Endothelial cell of hepatic sinusoid (primary cell): ENCODE measurements around the gene SETD7.

ENCODE experiments used
- in situ Hi-C: cut with HindIII; loops from 2 replicates; pipeline ENCODE4 v1.10.0; 2017; ENCODE audit warnings: low sequenced_read_pairs

Gene SETD7

DNA sequence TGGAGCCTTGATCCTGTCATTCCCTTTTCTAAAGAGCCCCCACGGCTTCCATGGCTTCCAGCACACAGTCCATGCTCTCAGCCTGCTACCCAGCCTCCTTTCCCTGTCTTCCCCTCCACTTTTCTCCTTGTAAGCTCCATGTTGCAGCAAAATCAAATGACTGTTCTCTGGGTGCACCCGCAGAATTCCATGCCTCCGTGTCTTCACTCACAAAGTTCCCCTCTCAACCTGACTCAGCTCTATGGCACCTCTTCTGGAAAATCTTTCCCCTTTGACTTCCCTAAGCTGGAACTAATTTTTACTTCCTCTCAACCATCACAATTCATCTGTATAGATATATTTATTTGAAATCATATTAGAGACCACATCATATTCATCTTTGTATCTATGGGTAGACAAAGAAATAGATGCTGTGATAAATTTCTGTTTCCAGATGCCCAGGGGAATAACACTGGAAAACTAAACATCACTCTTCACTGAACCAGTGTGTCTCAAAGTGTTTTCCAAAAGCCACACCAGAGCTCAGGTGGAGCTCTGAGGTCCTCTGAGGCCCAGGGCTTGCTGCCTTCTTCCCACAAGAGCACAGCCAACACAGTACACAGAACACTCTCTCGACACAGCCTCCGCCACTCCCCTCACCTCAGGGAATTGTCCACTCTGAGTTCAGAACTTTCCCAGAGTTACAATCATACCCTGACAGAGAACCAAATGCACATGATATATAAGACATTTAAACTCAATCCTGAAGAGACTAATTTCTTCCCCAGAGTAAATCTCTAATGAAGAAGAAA, 3.3 kb downstream of the SETD7 start:
- in situ Hi-C loops, result no loop called here

DNA sequence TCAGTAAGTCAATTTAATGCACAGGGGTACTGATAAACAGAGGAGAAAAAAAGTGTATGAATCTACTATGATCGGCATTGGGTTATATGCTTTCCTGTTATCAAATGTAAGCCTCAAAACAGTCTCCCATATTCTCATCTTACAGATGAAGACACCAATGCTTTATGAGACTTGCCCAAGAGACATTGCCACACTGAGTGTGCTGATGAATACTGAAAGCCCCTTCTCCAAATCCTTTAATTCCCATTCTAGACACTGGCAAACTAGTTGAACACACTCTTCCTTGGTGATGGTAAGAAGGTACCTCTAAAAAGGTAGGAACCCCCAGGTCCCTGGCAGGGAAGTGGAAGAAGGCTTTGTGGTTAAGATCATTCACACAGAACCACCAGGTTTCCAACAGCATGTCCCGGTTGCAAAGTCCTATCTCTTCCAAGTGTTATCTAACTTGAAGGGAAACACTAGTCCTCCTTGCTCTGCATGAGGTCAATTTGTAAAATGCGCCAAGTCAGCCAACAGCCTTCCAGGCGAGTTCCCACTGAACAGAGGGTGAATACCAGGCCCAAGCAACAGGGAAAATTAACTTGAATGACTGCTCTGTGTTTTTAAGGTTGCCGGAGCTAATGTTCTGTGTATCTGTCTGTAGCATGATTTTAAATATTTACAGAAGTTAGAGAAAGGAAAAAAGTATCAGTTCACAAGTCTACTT, 5.1 kb downstream of the SETD7 start:
- in situ Hi-C loops, result no loop called here

DNA sequence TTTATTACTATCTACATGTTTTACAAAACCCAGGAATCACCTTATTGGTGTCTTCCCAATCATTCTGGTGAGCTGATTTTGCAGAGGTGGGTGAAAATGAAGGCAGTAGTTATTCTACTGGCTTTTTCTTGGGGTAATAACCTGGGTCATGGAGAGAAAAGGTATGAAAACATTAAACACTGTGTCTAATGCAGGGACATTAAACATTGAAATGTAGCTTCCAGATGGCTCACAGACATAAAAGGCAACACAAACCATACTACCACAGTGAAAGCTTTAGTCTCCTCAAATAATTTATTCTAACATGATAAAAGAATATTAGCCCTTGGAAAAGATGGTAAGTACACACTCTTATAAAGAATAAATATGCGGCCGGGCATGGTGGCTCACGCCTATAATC, 8.0 kb downstream of the SETD7 start:
- in situ Hi-C loops, result loop anchor here (5.0 kb wide), 1 partner anchor 39 kb away; no protein-coding TSS in a partner anchor

DNA sequence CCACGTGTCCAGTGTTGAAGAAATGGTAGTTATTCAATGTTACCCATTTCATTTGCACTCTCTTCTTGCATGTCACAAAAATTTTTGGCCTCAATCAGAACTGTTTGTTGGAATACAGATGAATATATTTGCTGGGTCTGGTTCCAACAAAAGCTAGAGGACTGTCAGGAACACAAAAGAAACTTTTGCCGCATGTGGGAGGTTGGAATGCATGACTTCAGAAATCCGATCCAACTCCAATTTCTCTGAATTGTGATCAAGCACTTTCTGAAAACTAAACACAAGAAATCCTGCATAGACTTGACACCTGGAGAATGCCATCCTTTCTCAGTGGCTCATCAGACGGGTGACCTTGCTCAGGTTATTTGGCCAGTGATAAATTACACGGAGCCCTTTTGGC, 15.4 kb downstream of the SETD7 start:
- in situ Hi-C loops, result no loop called here

DNA sequence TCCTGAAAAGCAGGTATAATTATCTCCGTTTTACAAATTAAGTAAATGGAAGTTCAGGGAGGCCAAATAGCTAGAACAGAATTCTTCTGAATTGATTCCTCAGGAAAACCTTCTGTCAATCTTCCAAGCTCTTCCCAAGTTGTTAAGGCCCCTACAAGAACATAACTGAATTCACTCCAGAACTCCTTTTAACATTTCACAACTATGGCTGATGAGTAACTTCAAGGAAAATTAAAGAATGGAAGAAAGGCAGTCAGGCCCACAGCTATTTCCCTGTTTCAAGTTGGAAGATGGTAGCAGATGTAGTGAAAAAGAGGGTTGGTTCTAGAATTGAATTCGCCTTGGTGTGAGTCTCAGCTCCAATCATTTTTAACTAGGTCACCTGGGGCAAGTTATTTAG, 15.9 kb downstream of the SETD7 start:
- in situ Hi-C loops, result no loop called here

DNA sequence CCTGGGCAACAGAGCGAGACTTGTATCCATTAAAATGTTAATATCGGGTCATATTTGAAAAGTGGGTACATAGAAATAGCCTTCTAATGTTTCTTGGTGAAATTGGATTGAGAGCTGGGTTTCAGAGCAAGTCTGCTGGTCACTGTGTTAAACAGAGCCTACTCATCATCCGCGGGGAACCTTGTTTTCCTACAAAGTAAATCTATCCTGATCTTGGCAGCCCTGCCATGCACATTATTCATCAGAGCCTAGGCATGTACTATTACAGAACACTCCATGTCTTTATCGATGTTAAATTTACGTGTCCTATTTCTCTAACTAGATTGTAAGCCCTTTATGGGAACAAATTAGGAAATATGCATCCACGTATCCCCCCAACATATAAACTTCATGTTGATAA, 18.7 kb downstream of the SETD7 start:
- in situ Hi-C loops, result no loop called here

DNA sequence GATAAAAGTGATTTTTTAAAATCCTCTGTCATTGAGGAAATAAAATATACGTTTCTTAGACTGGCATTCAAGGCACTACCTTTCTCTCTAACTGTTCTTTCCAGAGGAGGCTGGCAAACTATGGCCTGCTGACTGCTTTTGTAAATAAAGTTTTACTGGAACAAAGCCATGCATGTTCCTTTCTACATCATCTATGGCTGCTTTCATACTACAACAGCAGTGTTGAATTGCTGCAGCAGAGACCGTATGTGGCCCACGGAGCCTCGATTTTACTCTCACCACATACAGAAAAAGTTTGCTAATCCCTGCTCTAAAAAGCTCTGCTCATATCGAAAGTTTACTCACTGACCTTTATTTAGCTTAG, 20.2 kb downstream of the SETD7 start:
- in situ Hi-C loops, result no loop called here

DNA sequence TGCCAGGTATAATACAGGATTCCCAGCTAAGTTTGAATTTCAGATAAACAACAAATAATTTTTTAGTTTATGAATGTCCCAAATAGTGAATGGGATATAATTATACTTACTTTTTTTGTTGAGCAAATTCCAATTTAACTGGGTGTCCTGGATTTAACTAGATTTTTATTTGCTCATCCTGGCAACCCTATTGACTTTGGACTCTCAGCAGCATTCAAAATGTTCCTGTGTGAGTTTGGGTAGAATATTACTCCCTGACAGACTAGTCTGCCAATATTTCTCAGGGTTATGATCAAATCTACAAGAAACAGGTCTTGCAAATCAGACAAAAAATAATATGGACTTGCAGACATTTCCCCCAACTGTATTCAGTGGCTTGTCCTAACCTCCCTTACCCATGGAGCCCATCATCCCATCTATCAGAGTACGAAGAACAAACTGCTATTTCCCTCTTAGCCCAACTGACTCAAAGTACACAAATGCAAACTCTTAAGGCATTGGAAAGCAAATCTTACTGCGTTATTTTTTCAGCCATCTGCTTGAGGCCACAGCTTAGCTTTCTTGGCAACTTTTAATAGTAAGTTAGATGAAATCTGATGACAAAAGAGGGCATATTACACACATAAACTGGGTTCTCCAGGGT, 20.7 kb downstream of the SETD7 start:
- in situ Hi-C loops, result no loop called here

DNA sequence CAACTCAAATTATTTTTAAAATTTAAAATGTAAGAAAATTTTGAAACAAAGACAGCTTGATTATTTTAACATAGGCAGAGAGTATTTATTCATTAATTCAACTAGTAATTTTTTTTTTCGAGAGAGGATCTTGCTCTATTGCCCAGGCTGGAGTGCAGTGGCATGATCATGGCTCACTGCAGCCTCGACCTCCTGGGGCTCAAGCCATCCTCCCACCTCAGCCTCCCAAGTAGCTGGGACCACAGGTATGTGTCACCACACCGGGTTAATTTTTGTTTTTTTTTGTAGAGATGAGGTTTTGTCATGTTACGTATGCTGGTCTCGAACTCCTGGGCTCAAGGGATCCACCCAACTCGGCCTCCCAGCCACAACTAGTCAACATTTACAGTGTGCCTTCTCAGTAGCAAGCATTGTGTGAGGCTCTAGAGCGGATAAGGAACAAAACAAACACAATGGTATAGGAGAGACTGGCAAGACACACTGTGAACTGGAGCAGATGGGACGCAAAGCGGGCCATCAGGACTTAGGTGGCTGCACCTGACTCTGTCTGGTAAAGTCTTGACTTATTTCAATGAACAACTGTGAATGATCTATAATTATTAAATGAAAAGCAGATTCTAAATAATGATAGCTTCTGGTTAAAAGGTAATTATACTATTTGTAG, 21.6 kb downstream of the SETD7 start:
- in situ Hi-C loops, result no loop called here

DNA sequence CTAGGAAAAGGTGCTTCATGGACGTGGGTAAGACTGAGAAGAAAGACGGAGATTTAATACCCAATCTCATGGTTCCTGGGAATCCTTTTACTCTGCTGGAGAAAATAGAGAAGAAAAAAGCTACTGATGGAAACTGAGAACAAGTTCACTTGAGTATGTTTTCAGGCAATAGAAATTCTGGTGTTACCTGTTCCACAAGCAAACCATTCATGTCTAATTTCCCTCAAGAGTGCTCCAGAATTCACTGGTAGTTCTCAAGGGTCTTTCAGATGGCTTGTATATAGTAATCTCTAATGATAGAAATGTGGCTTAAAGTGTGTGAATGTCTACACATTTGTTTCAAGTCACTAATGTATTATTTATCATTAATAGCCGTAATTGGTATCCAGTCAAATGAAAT, 22.5 kb downstream of the SETD7 start:
- in situ Hi-C loops, result no loop called here

DNA sequence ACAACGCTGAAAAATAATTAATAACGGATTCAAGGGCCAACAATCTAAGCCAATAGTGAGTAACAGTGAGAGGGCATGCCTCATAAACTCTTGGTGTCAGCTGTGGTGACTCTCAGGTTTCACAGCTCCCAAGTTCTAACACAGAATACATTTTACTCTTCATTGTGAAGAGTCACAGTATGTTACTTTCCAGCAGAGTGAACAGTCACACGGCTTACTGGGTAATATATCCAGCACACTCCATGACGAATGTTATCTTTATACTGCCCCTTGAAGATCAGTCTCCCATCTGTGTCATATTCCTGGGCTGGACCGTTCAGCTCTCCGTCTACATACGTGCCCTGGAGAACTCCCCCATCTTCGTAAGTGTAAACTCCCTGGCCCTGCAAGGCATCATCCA, 23.1 kb downstream of the SETD7 start:
- in situ Hi-C loops, result no loop called here

DNA sequence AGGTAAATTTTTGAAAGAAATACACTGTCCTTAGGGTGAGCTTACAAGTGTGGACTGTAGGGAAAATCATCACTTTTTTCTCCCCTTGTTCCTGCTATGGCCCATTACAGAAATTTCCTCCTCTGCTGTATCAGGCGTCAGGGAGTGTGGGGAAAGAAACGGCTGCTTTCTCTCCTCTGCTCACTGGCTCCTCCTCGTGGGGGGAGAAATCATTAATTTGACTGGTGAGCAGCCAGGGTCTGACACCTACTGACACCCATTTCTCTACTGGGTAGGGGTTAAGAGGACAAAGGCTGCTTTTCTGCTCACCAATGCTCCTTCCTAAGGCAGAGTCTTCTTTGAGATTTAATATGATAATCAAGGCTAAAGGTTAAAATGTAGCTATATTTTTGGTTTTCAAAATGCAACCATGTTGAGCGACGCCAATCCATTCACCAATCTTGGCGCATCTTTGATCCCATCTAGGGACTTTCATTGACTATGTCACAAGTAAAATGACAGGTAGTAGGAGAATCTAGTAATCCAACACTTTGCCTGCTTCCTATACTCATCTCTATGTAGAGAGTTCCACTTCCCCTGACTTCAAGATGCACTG, 25.1 kb downstream of the SETD7 start:
- in situ Hi-C loops, result no loop called here

DNA sequence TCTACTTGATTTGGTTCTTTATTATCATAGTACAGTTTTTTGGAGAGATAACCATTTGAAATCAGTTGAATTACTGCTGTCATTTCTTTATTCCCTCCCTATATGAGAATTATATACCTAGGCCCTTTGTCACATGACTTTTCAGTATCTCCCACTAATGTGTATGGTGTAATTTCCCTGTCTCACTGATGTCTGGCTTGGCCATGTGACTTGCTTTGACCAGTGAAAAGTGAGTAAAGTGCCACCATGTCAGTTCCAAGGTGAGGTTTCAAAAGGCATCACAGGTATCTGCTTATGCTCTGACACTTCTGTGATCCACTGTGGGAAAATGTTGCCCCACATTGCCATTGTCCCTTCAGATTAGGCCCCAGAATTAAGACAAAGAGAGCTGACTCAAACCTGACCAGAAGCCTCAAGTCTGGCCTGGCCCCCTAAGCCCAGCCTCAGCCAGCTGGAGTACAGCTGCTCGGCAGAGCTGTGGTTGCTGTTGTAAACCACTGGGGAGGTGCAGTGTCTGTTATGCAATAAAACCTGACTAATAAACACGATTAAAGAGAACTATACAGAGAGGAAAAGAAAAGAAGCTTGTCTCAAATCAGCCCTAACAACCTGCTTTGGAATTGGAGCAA, 27.5 kb downstream of the SETD7 start:
- in situ Hi-C loops, result no loop called here

DNA sequence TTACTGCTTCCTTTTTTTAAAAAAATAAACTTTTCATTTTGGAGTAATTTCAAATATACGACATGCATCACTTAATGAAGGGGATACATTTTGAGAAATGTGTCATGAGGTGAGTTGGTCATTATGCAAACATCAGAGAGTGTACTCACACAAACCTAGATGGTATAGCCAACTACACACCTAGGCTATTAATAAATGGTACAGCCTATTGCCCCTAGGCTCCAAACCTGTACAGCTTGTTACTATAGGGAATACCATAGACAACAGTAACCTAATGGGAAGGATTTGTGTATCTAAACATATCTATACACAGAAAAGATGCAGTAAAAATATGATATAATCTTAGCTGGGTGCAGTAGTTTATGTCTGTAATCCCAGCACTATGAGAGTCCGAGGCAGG, 29.1 kb downstream of the SETD7 start:
- in situ Hi-C loops, result no loop called here

DNA sequence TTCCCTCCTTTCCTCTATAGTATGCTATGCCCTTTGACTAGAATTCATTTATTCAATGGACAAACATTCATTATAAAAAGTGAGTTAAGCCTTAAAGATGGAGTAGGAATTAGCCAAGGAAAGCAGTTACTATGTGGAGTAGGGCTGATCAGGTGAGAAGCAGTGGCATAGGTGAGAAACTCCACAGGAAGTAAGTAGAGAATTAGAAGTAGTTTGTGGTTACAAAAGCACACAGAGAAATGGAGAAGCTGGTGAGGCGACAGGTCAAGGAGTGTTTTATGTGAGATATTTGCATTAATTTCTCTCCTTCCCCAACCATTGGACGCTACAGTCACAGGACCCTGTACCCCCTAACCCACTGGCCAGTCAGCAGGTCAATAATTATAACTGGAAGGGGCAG, 30.6 kb downstream of the SETD7 start:
- in situ Hi-C loops, result no loop called here

DNA sequence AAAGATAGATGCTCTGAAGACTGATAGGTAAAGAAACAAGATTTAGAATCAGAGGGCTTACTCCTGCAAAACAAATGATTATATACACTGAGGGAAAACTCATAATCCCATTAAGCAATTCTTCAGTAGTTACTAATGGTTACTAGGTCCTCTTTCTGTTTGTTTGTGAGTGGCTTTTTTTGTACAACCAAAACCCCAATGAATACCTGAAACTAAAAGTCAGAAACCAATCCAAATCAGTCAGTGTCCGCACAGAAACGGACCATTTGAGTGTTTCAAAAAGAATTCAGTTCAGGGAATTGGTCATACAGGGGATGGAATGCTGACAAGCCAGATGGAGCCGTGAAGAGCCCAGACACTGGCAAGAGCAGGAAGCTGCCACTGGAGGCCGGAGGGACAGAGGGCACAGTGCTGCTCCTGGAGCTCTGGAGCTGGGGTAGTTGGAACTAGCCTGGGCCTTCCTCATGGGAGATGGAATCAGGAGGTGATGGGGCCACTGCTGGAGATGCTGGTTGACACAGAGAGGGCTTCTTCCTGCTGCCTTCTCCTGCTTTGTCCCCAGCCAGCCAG, 31.9 kb downstream of the SETD7 start:
- in situ Hi-C loops, result no loop called here

DNA sequence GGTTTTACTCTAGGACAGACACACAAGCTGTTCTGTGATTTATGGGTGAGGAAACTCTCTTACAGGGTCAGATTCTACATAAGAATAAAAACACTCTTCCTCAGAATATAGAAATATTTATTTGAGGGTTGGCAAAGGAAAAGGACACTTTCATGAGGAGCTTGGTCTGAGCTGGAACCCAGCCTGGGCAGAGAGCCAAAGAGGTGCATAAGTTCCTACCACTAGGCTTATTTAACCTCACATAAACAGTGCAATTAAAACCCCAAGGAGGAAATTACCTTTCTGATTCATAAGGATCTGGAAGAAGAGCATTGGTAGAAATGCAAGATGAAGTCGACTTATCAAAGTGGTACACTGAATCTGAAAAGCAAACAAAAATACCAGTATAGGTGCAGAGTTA, 32.9 kb downstream of the SETD7 start:
- in situ Hi-C loops, result no loop called here

DNA sequence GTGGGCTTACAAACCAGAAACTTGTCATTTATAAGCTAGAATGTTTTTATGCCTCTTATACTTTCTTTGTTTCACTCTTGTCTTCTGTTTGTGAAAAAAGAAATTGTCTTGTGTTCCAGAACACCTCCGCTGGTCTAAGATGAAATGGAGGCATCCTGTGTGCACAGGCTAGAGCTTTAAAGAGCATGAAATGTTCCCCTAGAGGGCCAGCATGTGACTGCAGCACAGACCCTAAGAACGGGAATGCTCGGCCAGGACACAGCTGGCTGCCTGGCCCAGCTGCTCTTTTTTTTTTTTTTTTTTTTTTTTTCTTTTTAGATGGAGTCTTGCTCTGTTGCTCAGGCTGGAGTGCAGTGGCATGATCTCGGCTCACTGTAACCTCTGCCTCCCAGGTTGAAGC, 33.6 kb downstream of the SETD7 start:
- in situ Hi-C loops, result no loop called here

DNA sequence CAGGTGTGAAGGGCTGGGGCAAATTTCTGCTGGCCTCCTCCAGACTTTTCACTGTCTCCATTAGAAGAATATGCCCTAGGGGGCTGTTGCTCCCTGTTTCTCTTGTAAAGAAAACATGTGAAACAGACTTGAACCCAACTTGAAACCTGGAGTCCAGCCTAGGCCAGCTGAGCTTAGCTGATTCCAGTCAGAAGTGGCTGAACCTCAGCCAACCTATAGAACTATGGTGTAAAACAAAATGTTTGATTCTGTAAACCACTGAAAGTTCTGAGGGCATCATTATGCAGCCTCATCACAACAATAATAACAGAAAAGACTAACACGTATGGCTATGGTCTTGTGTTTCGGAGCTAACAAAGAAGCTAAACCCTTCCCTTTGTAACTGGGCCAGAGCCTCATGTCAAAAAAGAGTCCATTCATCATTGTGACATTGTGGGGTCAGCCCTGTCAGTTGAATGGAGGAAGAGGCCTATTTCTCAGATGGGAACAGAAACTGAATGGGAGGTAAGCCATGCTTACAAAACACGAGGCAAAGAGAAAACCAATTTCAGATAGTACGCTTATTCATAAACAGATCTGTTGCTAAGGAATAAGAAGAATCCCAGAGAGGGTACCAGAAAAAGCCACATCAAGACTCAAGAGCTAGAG, 34.1 kb downstream of the SETD7 start:
- in situ Hi-C loops, result no loop called here

DNA sequence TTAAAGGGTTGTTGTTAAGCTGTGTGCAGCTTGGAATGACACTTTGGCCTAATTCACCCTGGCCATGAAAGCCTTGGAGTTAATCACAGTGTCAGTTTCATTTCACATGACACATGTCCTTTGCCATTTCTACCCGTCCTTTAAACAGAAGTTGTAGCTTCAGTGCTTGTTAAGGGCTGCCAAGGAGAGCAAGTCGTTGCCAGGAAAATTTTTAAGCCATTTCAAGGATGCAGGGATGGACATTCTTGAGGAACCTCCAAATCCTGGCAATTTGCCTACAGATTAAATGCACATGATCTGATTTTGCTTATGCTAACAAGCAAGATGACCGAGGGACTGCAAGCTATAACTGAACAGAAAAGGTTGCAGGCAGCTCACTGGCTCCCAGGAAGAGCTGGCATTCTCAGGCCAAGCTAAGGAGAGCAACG, 40.5 kb downstream of the SETD7 start:
- in situ Hi-C loops, result no loop called here
